Adrenal gland (tissue), 5 donors: ENCODE measurements around the gene NAT10.

Experiments
- POLR2A ChIP-seq, 2 donors: fragments of 450-650 bp; IDR thresholded peaks; one replicate each; pipeline ENCODE4 v1.6.1; 2017; ENCODE audit warnings: antibody characterized with exemption in 2 of 2, mild to moderate bottlenecking in 2 of 2, moderate library complexity in 1 of 2
- TF ChIP-seq, protein P1 (sequence below), 6 experiments: fragments of 450-650 bp in 4 of 6; fragments of 200-600 bp in 2 of 6; sonication (generic) in 1 of 6; IDR thresholded peaks; 1 replicate in 5 of 6; 2 replicates in 1 of 6; pipeline versions ENCODE4 v1.5.1 to v1.8.0; 2016 to 2021; ENCODE audit warnings: antibody characterized with exemption in 6 of 6, mild to moderate bottlenecking in 2 of 6, moderate library complexity in 1 of 6
- donor health status: DM: no; HTN: no; CAD: no.

DNA sequence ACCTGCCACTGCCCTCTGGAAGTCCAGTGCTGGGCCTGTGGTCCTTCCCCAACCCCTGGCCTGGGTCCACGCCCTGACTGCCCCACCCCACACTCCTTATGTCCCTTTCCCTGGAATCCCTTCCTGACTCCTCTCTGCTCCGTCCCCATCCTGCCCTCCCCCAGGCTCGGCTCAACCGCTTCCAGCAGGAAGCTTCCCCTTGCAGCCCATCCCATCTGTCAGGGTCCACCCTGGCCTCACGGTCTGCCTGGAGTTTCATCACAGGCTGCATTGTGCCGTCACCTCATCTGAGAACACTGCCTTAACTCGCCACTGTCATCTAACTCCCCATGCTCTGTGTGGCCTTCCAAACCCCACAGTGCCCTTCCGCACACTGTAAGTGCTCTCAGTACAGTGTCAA, 64.3 kb downstream of the NAT10 start:
- TF ChIP-seq, protein P1, sequence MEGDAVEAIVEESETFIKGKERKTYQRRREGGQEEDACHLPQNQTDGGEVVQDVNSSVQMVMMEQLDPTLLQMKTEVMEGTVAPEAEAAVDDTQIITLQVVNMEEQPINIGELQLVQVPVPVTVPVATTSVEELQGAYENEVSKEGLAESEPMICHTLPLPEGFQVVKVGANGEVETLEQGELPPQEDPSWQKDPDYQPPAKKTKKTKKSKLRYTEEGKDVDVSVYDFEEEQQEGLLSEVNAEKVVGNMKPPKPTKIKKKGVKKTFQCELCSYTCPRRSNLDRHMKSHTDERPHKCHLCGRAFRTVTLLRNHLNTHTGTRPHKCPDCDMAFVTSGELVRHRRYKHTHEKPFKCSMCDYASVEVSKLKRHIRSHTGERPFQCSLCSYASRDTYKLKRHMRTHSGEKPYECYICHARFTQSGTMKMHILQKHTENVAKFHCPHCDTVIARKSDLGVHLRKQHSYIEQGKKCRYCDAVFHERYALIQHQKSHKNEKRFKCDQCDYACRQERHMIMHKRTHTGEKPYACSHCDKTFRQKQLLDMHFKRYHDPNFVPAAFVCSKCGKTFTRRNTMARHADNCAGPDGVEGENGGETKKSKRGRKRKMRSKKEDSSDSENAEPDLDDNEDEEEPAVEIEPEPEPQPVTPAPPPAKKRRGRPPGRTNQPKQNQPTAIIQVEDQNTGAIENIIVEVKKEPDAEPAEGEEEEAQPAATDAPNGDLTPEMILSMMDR (IDR thresholded peaks at IDR 0.05) = no peak
- no peak for TF ChIP-seq POLR2A (IDR thresholded peaks at IDR 0.05)
